Measurements from ENCODE around the gene ARHGEF17. TPM values are rescaled to one million over a fixed set of nuclear protein-coding genes. Genes with fewer than 3 reads are reported as not detected.

The ARHGEF17 gene
- total RNA-seq, 1 donor from 2014 or later, result 104 TPM

DNA sequence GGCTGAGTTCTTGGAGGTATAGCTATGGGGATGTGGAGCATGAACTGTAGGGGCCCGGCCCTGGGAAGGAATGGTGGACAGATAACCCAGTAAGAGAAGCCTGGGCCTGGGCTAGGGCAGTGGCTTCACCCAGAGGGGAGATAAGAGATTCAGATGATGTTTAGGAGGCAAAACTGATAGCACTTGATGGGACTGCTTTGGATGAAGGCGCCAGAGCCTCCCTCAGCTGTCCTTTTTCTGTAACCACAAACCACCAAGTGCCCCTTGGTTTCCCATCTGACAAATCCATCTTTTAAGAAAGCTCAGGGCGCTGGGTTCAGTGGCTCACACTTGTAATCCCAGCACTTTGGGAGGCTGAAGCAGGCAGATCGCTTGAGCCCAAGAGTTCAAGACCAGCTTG lies 91.6 kb downstream of the ARHGEF17 start:
- no peak for DNase-seq (ENCODE audit: extremely low spot score, unreplicated experiment)
- TF ChIP-seq, protein P1, sequence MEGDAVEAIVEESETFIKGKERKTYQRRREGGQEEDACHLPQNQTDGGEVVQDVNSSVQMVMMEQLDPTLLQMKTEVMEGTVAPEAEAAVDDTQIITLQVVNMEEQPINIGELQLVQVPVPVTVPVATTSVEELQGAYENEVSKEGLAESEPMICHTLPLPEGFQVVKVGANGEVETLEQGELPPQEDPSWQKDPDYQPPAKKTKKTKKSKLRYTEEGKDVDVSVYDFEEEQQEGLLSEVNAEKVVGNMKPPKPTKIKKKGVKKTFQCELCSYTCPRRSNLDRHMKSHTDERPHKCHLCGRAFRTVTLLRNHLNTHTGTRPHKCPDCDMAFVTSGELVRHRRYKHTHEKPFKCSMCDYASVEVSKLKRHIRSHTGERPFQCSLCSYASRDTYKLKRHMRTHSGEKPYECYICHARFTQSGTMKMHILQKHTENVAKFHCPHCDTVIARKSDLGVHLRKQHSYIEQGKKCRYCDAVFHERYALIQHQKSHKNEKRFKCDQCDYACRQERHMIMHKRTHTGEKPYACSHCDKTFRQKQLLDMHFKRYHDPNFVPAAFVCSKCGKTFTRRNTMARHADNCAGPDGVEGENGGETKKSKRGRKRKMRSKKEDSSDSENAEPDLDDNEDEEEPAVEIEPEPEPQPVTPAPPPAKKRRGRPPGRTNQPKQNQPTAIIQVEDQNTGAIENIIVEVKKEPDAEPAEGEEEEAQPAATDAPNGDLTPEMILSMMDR (IDR thresholded peaks at IDR 0.05), result no peak
- no peaks in the 10 kb centered on the region for H3K27me3 Mint-ChIP-seq (ENCODE audit: unreplicated experiment)
- H3K27ac Mint-ChIP-seq (ENCODE audit: unreplicated experiment), result peak overlapping the region; percentile 50
- peaks cover 8% of the 10 kb centered on the region for H3K4me1 Mint-ChIP-seq (ENCODE audit: unreplicated experiment)
- H3K9me3 Mint-ChIP-seq (ENCODE audit: unreplicated experiment), result no peaks in the 10 kb centered on the region
- H3K36me3 Mint-ChIP-seq (ENCODE audit: unreplicated experiment), result no peaks in the 10 kb centered on the region
- no peak overlapping the region for H3K4me3 Mint-ChIP-seq (ENCODE audit: unreplicated experiment)

DNA sequence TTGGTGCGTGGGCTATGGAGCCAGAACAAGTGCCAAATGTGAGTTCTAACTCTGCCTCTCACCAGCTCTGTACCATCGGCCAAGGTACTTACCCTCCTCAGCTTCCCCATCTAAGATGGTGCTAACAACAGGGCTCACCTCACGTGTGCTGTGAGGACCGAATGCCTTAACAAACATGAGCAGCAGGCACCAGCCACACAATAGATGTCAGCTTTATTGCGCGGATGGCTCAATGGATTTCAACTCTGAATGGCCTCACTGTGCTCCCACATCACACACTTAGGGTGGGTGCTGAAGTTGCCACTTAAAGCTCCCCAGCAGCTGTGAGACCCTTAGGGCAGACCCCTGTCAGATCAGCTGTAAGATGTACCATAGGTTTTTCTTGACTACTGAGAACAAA lies 92.2 kb downstream of the ARHGEF17 start:
- Mint-ChIP-seq H3K4me3 (ENCODE audit: unreplicated experiment) (no peak overlapping the region), H3K36me3 (ENCODE audit: unreplicated experiment) (no peaks in the 10 kb centered on the region), H3K27ac (ENCODE audit: unreplicated experiment) (no peak overlapping the region), H3K9me3 (ENCODE audit: unreplicated experiment) (no peaks in the 10 kb centered on the region), H3K27me3 (ENCODE audit: unreplicated experiment) (no peaks in the 10 kb centered on the region), H3K4me1 (ENCODE audit: unreplicated experiment) (peaks cover 9% of the 10 kb centered on the region)
- no peak for DNase-seq (ENCODE audit: extremely low spot score, unreplicated experiment)
- TF ChIP-seq, protein P1 (IDR thresholded peaks at IDR 0.05), result no peak

DNA sequence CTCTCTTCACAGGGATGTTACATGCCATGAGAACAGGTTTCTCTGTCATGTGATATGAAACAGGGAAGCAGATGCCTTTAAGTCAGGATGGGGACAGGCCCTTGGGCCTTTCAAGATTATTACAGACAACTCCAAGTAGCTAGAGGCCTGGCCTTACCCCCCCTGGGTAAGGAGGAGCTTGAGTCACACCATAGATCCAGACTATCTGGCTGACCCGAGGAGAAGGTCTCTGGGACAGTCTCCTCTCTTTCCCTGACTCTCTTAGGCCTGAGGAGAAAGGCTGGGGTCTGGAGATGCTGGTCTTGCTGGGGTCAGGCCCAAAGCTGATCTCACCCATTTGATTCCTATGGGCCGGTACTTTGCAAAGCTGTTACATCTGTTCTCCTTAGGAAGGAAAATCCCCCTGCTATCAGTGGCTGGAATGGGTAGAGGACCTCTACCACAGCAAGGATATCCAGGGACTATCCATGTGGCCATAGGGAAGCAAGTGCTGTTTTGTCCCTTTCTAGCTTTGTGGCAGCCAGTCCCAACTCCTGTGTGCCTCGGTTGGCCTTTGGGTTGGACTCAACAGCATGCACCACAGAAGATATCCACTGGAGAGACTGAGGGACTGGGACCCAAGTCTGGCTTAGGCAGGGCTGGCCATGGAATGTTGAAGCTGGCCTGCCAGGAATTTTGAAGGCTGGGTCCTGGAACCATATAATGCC lies 93.3 kb downstream of the ARHGEF17 start:
- TF ChIP-seq, protein P1 (IDR thresholded peaks at IDR 0.05), result no peak
- DNase-seq (ENCODE audit: extremely low spot score, unreplicated experiment), result no peak
- no peak overlapping the region for H3K27ac Mint-ChIP-seq (ENCODE audit: unreplicated experiment)
- H3K4me3 Mint-ChIP-seq (ENCODE audit: unreplicated experiment), result no peak overlapping the region
- H3K36me3 Mint-ChIP-seq (ENCODE audit: unreplicated experiment), result no peaks in the 10 kb centered on the region
- H3K4me1 Mint-ChIP-seq (ENCODE audit: unreplicated experiment), result peaks cover 9% of the 10 kb centered on the region
- H3K9me3 Mint-ChIP-seq (ENCODE audit: unreplicated experiment), result no peaks in the 10 kb centered on the region
- H3K27me3 Mint-ChIP-seq (ENCODE audit: unreplicated experiment), result no peaks in the 10 kb centered on the region

DNA sequence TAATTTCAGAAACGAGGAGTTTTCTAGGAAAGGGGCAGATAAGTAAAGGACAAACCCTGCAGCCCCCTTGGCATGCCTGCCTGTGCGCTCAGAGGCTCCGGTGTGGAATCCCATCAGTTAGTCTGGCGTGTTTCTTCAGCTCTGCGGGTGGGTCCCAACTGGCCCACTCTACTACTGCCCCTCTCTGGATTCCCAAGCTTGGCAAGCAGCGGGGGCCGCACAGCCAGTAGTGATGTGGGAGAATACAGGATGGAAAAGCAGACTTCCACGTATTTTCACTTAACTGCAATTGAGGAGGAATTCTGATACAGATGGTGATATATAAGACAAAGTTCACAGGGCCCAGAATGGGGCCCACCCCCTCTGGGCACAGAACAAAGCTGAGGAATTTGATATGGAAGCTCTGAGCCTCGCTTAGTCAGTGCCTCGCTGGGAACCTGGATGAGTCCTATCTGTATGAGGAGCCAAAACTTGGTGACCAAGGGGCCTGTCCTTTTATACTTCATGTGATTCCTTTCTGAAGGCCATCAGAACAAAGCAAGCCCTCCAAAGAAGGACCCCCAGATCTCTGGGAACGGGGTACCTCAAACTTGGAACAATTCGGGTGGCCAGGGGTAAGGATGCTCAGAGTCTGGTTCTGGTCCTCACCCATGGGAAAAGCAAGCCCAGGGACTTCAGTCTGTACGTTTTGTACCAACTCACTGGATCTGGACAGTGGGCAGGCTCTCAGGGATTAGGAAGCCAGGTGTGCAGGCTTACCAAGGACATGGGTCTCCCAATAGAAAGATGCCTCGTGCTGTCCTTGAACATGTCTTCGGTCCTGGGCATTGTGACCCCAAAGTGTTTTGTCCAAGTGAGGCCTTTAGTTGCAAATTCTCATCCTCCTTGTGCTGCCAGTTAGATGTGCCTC lies 94.1 kb downstream of the ARHGEF17 start:
- TF ChIP-seq, protein P1 (IDR thresholded peaks at IDR 0.05), result no peak
- Mint-ChIP-seq H3K9me3 (ENCODE audit: unreplicated experiment) (no peaks in the 10 kb centered on the region), H3K4me1 (ENCODE audit: unreplicated experiment) (peaks cover 9% of the 10 kb centered on the region), H3K27ac (ENCODE audit: unreplicated experiment) (no peak overlapping the region), H3K27me3 (ENCODE audit: unreplicated experiment) (no peaks in the 10 kb centered on the region), H3K36me3 (ENCODE audit: unreplicated experiment) (no peaks in the 10 kb centered on the region), H3K4me3 (ENCODE audit: unreplicated experiment) (no peak overlapping the region)
- DNase-seq (ENCODE audit: extremely low spot score, unreplicated experiment), result no peak

DNA sequence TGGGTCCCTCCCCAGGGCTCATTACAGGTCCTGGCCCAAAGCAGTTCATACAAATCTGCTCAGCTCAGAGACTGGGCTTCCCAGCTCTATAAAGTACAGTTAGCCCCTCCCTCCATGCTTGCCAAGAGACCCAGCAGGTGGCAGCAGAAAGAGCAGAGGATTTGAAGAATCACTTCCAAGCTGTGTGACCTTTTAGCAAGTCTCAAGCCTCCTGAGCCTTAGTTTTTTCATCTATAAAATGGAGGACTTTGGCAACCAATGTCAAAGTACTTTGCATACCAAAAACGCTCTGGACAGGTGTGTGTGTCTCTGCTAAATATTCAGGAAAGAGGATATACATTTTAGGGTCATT lies 94.7 kb downstream of the ARHGEF17 start:
- Mint-ChIP-seq H3K36me3 (ENCODE audit: unreplicated experiment) (peaks cover 3% of the 10 kb centered on the region), H3K9me3 (ENCODE audit: unreplicated experiment) (no peaks in the 10 kb centered on the region), H3K27me3 (ENCODE audit: unreplicated experiment) (no peaks in the 10 kb centered on the region), H3K27ac (ENCODE audit: unreplicated experiment) (no peak overlapping the region), H3K4me1 (ENCODE audit: unreplicated experiment) (peaks cover 9% of the 10 kb centered on the region), H3K4me3 (ENCODE audit: unreplicated experiment) (no peak overlapping the region)
- DNase-seq (ENCODE audit: extremely low spot score, unreplicated experiment), result no peak
- TF ChIP-seq, protein P1 (IDR thresholded peaks at IDR 0.05), result peak; percentile 39
